Trophoblast cell (in vitro differentiated cells and primary cell): ENCODE measurements around the gene USP7.

Source experiments
- DNase-seq, 2 donors: peaks; one replicate each; pipeline ENCODE4 v3.0.0-alpha.2; 2016
- H2AFZ ChIP-seq: 2 replicates; pipeline ENCODE4 v1.6.1; 2013; ENCODE audit warnings: low read length, moderate library complexity, mild to moderate bottlenecking; ENCODE audit not compliant: insufficient read depth, poor library complexity
- H2AK5ac ChIP-seq: 2 replicates; pipeline ENCODE4 v1.6.1; 2013; ENCODE audit warnings: mild to moderate bottlenecking, low read length
- H2BK120ac ChIP-seq: 2 replicates; pipeline ENCODE4 v1.6.1; 2013; ENCODE audit warnings: low read length, mild to moderate bottlenecking, moderate library complexity; ENCODE audit not compliant: insufficient read depth, poor library complexity
- H2BK12ac ChIP-seq: 2 replicates; pipeline ENCODE4 v1.6.1; 2013; ENCODE audit warnings: mild to moderate bottlenecking, low read length, moderate library complexity
- H2BK5ac ChIP-seq: 2 replicates; pipeline ENCODE4 v1.6.1; 2013; ENCODE audit warnings: low read length, low read depth, moderate library complexity, mild to moderate bottlenecking; ENCODE audit not compliant: poor library complexity
- H3K14ac ChIP-seq: 2 replicates; pipeline ENCODE4 v1.6.1; 2013; ENCODE audit warnings: mild to moderate bottlenecking, low read length
- H3K18ac ChIP-seq: 2 replicates; pipeline ENCODE4 v1.6.1; 2013; ENCODE audit warnings: mild to moderate bottlenecking, low read length
- H3K23ac ChIP-seq: 2 replicates; pipeline ENCODE4 v1.6.1; 2013; ENCODE audit warnings: low read length
- H3K27ac ChIP-seq: 2 replicates; pipeline ENCODE4 v1.5.1; 2013; ENCODE audit warnings: low read depth, mild to moderate bottlenecking, inconsistent platforms, low read length, moderate library complexity
- H3K27me3 ChIP-seq: 2 replicates; pipeline ENCODE4 v1.6.1; 2013; ENCODE audit warnings: inconsistent platforms, mild to moderate bottlenecking, low read length, moderate library complexity; ENCODE audit not compliant: insufficient read depth
- H3K36me3 ChIP-seq, 2 experiments: 1 replicate in 1 of 2; 2 replicates in 1 of 2; pipeline ENCODE4 v1.6.1; 2013; ENCODE audit warnings: low read length in 2 of 2, mild to moderate bottlenecking in 2 of 2, moderate library complexity in 1 of 2; ENCODE audit not compliant: insufficient read depth in 2 of 2, control insufficient read depth in 1 of 2
- H3K4ac ChIP-seq: 2 replicates; pipeline ENCODE4 v1.6.1; 2013; ENCODE audit warnings: low read depth, mild to moderate bottlenecking, low read length, moderate library complexity
- H3K4me1 ChIP-seq, 2 experiments: 1 replicate in 1 of 2; 2 replicates in 1 of 2; pipeline ENCODE4 v1.6.1; 2013; ENCODE audit warnings: low read length in 2 of 2, mild to moderate bottlenecking in 2 of 2, moderate library complexity in 1 of 2; ENCODE audit not compliant: insufficient read depth in 2 of 2, control insufficient read depth in 1 of 2
- H3K4me2 ChIP-seq: 2 replicates; pipeline ENCODE4 v1.6.1; 2013; ENCODE audit warnings: inconsistent platforms, mild to moderate bottlenecking, low read length, moderate library complexity
- H3K4me3 ChIP-seq: 2 replicates; pipeline ENCODE4 v1.5.1; 2013; ENCODE audit warnings: mild to moderate bottlenecking, low read depth, low read length, inconsistent platforms
- H3K79me1 ChIP-seq: one replicate; pipeline ENCODE4 v1.6.1; 2013; ENCODE audit warnings: low read length
- H3K79me2 ChIP-seq: 2 replicates; pipeline ENCODE4 v1.6.1; 2013; ENCODE audit warnings: low read length, mild to moderate bottlenecking; ENCODE audit not compliant: control insufficient read depth, insufficient read depth, poor library complexity
- H3K9ac ChIP-seq: 2 replicates; pipeline ENCODE4 v1.6.1; 2013; ENCODE audit warnings: mild to moderate bottlenecking, low read length
- H3K9me3 ChIP-seq: 2 replicates; pipeline ENCODE4 v1.6.1; 2013; ENCODE audit warnings: low read depth, mild to moderate bottlenecking, control low read depth, inconsistent platforms, low read length; ENCODE audit not compliant: insufficient read depth
- H4K12ac ChIP-seq: 2 replicates; pipeline ENCODE4 v1.6.1; 2013; ENCODE audit warnings: low read depth, mild to moderate bottlenecking, low read length, moderate library complexity
- H4K8ac ChIP-seq: 2 replicates; pipeline ENCODE4 v1.6.1; 2013; ENCODE audit warnings: low read depth, mild to moderate bottlenecking, low read length, moderate library complexity
- H4K91ac ChIP-seq: one replicate; pipeline ENCODE4 v1.6.1; 2013; ENCODE audit warnings: low read depth, mild to moderate bottlenecking, low read length, moderate library complexity
- WGBS: extraction: QIAGEN DNeasy Blood & Tissue Kit; methylation state at CpG from one replicate; pipeline ENCODE4 v1.1.7; 2013; ENCODE audit warnings: missing lambda C conversion rate; ENCODE audit not compliant: insufficient read length, insufficient coverage; ENCODE audit errors: extremely low coverage; 5-methylcytosine and 5-hydroxymethylcytosine counted together

Gene USP7

DNA sequence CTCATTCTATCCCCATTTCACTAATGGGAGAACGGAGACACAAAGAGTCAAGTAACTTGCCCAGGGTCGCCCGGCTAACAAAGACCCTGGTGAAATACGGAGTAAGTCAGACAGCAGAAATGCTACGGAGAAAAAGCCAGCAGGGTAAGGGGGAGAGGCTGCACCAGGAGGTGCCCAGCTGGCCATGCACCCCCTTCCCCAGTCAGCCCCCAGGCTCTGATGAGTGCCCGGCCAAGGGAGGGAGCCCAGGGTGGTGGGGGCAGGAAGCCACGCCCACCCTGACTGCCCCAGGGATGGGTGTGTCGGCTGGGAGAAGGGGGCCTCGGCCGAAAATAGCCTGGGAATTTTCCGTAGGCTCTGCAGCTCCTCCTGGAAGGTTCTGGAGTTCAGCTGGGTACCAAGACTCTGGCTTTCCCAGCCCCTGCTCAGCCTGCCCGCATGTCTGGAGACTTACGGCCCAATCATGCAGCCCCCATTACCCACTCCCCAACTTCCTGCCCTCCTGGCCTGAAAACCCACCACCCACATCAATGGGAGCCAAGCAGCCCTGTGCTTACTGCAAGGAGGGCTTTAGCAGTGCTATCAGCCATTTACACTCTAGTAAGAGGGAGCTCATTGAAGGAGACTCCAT is 99.1 kb downstream of the USP7 start:
- no CpG with 5 or more reads among the region's 13 CpGs for WGBS
- peaks cover 15 to 17% of the 10 kb centered on the region in 2 experiments for H3K36me3 ChIP-seq
- no peak overlapping the region for H3K9ac ChIP-seq
- peak overlapping the region; percentile 51 for H3K4ac ChIP-seq
- peaks cover 28% of the 10 kb centered on the region for H3K79me1 ChIP-seq
- peak overlapping the region; percentile 37 for H2BK5ac ChIP-seq
- H3K79me2 ChIP-seq: peaks cover 49% of the 10 kb centered on the region
- H3K14ac ChIP-seq: peak overlapping the region; percentile 18
- H3K4me1 ChIP-seq: peaks cover 40 to 52% of the 10 kb centered on the region in 2 experiments
- H4K91ac ChIP-seq: peak overlapping the region; percentile 66
- H3K27ac ChIP-seq: peak overlapping the region; percentile 18
- no peak for DNase-seq
- no peak overlapping the region for H2AK5ac ChIP-seq
- H3K23ac ChIP-seq: no peak overlapping the region
- H4K8ac ChIP-seq: peak overlapping the region; percentile 2
- H3K18ac ChIP-seq: peak overlapping the region; percentile 69
- H3K27me3 ChIP-seq: no peaks in the 10 kb centered on the region
- no peaks in the 10 kb centered on the region for H3K9me3 ChIP-seq
- H2BK12ac ChIP-seq: no peak overlapping the region
- no peak overlapping the region for H2BK120ac ChIP-seq
- no peak overlapping the region for H4K12ac ChIP-seq
- no peak overlapping the region for H3K4me3 ChIP-seq
- H2AFZ ChIP-seq: no peak overlapping the region
- no peak overlapping the region for H3K4me2 ChIP-seq

DNA sequence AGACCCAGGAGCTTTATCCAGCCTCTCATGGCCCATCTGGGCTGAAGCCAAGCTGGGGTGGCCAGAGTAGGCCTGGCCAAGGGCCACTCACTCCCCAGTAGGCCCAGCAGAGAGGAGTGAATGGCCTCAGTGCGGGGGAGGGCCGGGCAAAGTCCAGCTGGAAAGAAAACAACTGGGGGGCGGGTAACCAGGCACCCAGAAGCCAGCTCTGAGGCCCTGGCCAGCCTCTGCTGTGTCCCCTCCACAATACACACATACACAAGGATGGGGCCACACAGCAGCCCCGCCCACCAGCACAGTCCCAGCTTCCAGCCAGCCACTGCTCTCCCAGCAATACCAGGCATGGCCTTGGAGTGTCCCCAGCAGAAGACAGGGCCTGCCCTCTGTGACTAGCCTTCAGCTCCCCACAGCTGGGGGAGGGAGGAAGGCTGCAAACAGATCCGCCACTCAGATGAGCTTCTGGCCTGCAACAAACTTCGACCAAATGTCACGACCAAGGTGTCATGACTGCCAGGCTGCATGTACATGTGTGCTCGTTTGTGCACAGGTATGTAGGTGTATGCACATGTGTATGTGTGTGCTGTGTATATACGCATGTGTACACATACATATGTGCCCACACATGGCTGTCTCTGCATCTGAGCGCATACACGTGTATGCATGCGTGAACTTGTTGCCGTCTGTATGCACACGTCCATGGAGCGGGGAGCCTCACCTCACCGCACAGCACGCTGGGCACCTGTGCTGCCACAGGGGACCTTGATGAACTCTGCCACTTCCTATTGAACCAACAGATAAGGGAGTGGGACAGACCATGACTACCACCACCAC is 99.9 kb downstream of the USP7 start:
- peaks cover 38 to 50% of the 10 kb centered on the region in 2 experiments for H3K4me1 ChIP-seq
- no peak overlapping the region for H3K23ac ChIP-seq
- no peak overlapping the region for H3K4me3 ChIP-seq
- no peak overlapping the region for H2BK12ac ChIP-seq
- no peak overlapping the region for H2BK120ac ChIP-seq
- peak overlapping the region; percentile 63 for H2AK5ac ChIP-seq
- H3K27me3 ChIP-seq: no peaks in the 10 kb centered on the region
- H3K79me2 ChIP-seq: peaks cover 49% of the 10 kb centered on the region
- H2BK5ac ChIP-seq: no peak overlapping the region
- H4K91ac ChIP-seq: peak overlapping the region; percentile 41
- no peak for DNase-seq
- H3K18ac ChIP-seq: peak overlapping the region; percentile 38
- no peak overlapping the region for H3K9ac ChIP-seq
- peaks cover 22 to 25% of the 10 kb centered on the region in 2 experiments for H3K36me3 ChIP-seq
- peak overlapping the region; percentile 89 for H3K4ac ChIP-seq
- no peak overlapping the region for H3K4me2 ChIP-seq
- no peaks in the 10 kb centered on the region for H3K9me3 ChIP-seq
- H3K27ac ChIP-seq: peak overlapping the region; percentile 18
- H3K79me1 ChIP-seq: peaks cover 26% of the 10 kb centered on the region
- peak overlapping the region; percentile 41 for H3K14ac ChIP-seq
- H4K12ac ChIP-seq: no peak overlapping the region
- WGBS: no CpG with 5 or more reads among the region's 17 CpGs
- no peak overlapping the region for H4K8ac ChIP-seq
- H2AFZ ChIP-seq: peak overlapping the region; percentile 30

DNA sequence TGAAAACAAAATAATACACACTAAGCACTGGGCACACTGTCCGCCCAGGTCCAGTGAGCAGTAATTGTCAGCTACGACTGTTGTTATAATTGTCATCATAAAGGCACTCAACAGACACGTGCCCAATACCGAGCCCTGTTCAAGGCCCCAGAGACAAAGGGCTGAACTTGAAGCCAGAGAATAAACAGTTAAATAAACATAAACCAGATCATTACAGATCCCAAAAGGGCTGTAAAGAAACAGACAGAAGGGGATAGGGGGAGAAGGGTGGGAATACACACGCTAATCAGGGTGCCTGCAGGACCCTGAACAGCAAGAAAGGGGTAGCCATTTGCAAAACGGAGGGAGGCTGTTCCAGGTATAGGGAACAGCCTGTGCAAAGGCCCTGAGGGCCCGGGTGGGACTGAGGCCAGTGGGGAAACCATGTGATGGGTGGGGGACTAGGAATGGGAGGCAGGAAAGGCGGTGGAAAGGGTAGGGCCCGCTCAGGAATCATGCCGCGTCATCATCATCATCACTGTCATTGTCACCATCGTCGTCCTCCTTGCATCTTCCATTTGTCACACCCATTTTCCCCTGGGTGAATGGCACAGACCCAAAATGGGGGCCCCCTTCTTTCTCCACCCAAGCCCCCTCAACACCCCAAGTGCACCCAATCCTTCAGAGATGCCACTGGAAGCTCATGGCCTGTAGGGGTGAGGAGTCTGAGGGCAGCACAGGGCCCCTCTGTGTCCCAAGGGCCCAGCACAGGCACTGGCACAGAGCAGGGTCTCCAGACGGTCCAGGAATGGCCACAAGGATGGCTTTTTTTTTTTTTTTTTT is 101.2 kb downstream of the USP7 start:
- H3K79me1 ChIP-seq: peaks cover 15% of the 10 kb centered on the region
- peak overlapping the region; percentile 27 for H4K91ac ChIP-seq
- no peak overlapping the region for H3K27ac ChIP-seq
- DNase-seq: no peak
- peaks cover 38 to 50% of the 10 kb centered on the region in 2 experiments for H3K4me1 ChIP-seq
- no peak overlapping the region for H4K12ac ChIP-seq
- peak overlapping the region; percentile 50 for H3K4ac ChIP-seq
- no peak overlapping the region for H2BK12ac ChIP-seq
- H2AK5ac ChIP-seq: no peak overlapping the region
- no peak overlapping the region for H3K9ac ChIP-seq
- no peak overlapping the region for H3K18ac ChIP-seq
- no peak overlapping the region for H3K4me3 ChIP-seq
- H3K23ac ChIP-seq: no peak overlapping the region
- peaks cover 32 to 35% of the 10 kb centered on the region in 2 experiments for H3K36me3 ChIP-seq
- WGBS: no CpG with 5 or more reads among the region's 14 CpGs
- no peaks in the 10 kb centered on the region for H3K9me3 ChIP-seq
- no peaks in the 10 kb centered on the region for H3K27me3 ChIP-seq
- H2BK5ac ChIP-seq: no peak overlapping the region
- no peak overlapping the region for H2AFZ ChIP-seq
- H3K14ac ChIP-seq: no peak overlapping the region
- no peak overlapping the region for H4K8ac ChIP-seq
- H2BK120ac ChIP-seq: no peak overlapping the region
- no peak overlapping the region for H3K4me2 ChIP-seq
- peaks cover 40% of the 10 kb centered on the region for H3K79me2 ChIP-seq

DNA sequence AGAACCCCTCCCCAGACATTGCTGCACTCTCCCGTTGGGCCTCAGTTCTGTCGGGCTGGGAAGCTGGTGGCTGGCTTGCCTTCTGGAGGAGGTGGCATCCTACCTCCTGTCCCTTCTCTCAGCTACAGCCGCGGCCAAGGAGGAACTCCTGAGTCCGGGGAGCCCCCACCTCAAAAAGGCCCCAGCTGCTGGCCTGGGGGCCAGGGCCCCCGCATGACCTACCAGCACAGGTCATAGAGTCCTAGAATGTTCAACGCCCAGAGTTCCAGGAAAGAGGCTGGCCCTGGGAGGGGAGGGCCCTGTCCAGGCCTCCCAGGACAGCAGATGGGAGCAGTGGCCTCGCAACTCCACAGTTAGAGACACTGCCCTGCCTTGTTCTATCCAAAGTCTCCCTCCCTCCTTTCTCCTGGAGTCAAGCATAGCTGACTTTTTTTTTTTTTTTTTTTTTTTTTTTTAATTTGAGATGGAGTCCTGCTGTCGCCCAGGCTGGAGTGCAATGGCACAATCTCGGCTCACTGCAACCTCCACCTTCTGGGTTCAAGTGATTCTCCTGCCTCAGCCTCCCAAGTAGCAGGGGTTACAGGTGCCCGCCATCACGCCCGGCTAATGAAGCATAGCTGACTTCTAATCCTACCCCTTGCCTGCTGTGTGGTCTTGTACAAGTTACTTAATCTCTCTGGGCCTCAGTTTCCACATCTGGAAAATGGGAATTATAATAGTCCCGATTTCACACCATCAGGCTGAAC is 102.0 kb downstream of the USP7 start:
- Histone ChIP-seq H3K4me3 (no peak overlapping the region), H3K23ac (no peak overlapping the region), H4K12ac (no peak overlapping the region), H4K91ac (no peak overlapping the region), H3K4me1 (peaks cover 38 to 46% of the 10 kb centered on the region in 2 experiments), H2BK120ac (no peak overlapping the region), H2BK12ac (no peak overlapping the region), H3K9ac (no peak overlapping the region), H3K14ac (no peak overlapping the region), H3K9me3 (no peaks in the 10 kb centered on the region), H3K18ac (no peak overlapping the region), H3K27ac (peak overlapping the region; percentile 6), H3K79me2 (peaks cover 32% of the 10 kb centered on the region), H3K4ac (peak overlapping the region; percentile 83), H2BK5ac (no peak overlapping the region), H2AFZ (no peak overlapping the region), H3K36me3 (peaks cover 35 to 36% of the 10 kb centered on the region in 2 experiments), H4K8ac (no peak overlapping the region), H3K79me1 (peaks cover 7% of the 10 kb centered on the region), H3K27me3 (no peaks in the 10 kb centered on the region), H2AK5ac (no peak overlapping the region), H3K4me2 (no peak overlapping the region)
- DNase-seq: no peak
- no CpG with 5 or more reads among the region's 14 CpGs for WGBS
